Measurements from ENCODE around the gene PRTG.

The PRTG gene

DNA sequence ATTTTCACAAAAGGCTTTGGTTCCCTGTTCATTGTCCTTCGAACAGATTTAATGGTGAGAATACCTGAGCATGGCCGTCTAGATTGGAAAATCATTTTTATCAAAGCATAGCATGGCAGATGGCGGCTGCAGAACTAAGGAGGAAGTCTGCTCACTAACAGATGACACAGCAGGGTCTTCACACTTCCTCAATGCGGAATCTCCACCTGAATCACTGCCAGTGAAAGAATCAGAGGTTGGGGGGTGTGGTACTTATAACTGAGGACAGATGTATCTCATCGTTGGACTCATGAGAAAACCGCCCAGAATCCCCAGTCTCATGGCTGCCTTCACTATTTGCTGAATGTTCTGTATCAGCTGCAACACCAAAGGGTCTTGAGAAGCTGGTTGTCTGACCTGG lies 123.2 kb downstream of the PRTG start (continued):
- TF ChIP-seq, protein P1, sequence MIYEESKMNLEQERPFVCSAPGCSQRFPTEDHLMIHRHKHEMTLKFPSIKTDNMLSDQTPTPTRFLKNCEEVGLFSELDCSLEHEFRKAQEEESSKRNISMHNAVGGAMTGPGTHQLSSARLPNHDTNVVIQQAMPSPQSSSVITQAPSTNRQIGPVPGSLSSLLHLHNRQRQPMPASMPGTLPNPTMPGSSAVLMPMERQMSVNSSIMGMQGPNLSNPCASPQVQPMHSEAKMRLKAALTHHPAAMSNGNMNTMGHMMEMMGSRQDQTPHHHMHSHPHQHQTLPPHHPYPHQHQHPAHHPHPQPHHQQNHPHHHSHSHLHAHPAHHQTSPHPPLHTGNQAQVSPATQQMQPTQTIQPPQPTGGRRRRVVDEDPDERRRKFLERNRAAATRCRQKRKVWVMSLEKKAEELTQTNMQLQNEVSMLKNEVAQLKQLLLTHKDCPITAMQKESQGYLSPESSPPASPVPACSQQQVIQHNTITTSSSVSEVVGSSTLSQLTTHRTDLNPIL (CRISPR knock-in tag; IDR thresholded peaks at IDR 0.05; ENCODE audit: low read depth), result no peak
- TF ChIP-seq ZNF565 (CRISPR knock-in tag; conservative IDR thresholded peaks at IDR 0.05; ENCODE audit: low read depth), result no peak
- no peak for TF ChIP-seq ISL1 (CRISPR knock-in tag; IDR thresholded peaks at IDR 0.05)
- no peak for TF ChIP-seq TCF4 (CRISPR knock-in tag; IDR thresholded peaks at IDR 0.05; ENCODE audit: borderline replicate concordance)

GRCh38 chr15:55618387-55618786 lies 124.6 kb downstream of the PRTG start:
- no peak for ATAC-seq
- no peak for TF ChIP-seq ZC3H10 (CRISPR knock-in tag; IDR thresholded peaks at IDR 0.05)
- TF ChIP-seq RARB (CRISPR knock-in tag; IDR thresholded peaks at IDR 0.05), result no peak
- TF ChIP-seq CSDC2 (CRISPR knock-in tag; IDR thresholded peaks at IDR 0.05), result no peak
- no peak for TF ChIP-seq PPARA (CRISPR knock-in tag; IDR thresholded peaks at IDR 0.05; ENCODE audit: borderline replicate concordance)
- TF ChIP-seq TCF4 (CRISPR knock-in tag; IDR thresholded peaks at IDR 0.05; ENCODE audit: borderline replicate concordance), result no peak
- no peak for TF ChIP-seq ARNTL (CRISPR knock-in tag; IDR thresholded peaks at IDR 0.05; ENCODE audit: borderline replicate concordance, low read depth)

DNA sequence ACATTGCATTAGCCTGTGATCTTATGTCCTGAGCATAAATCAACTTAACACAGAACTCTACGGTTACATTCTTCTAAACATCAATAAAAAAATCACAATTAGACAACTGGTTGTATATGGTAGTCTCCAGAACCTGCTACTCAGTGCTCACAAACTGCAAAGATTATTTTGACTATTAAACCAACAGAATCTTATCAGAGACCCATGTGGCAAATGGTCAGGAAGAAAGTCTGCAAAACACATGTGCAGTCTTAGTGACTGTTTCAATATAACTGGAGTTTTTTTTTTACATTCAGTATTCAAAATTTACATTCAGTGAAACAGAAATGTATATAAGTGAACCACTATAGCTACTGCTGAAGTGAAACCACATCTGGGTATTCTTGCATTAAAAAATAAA lies 127.5 kb downstream of the PRTG start:
- TF ChIP-seq, protein P1 (CRISPR knock-in tag; IDR thresholded peaks at IDR 0.05; ENCODE audit: low read depth), result no peak
- TF ChIP-seq ISL1 (CRISPR knock-in tag; IDR thresholded peaks at IDR 0.05) (no peak), ZNF70 (CRISPR knock-in tag; IDR thresholded peaks at IDR 0.05) (no peak), TCF4 (CRISPR knock-in tag; IDR thresholded peaks at IDR 0.05; ENCODE audit: borderline replicate concordance) (peak; percentile 73)
- ATAC-seq, result no peak

- no peak for ATAC-seq
- TF ChIP-seq TOX (CRISPR knock-in tag; IDR thresholded peaks at IDR 0.05; ENCODE audit: borderline replicate concordance) (no peak), BACH2 (CRISPR knock-in tag; IDR thresholded peaks at IDR 0.05; ENCODE audit: borderline replicate concordance) (no peak), ISL1 (CRISPR knock-in tag; IDR thresholded peaks at IDR 0.05) (no peak), OSR1 (CRISPR knock-in tag; IDR thresholded peaks at IDR 0.05) (no peak), PATZ1 (CRISPR knock-in tag; IDR thresholded peaks at IDR 0.05; ENCODE audit: borderline replicate concordance) (no peak), TSHZ2 (CRISPR knock-in tag; IDR thresholded peaks at IDR 0.05) (no peak), PPARA (CRISPR knock-in tag; IDR thresholded peaks at IDR 0.05; ENCODE audit: borderline replicate concordance) (no peak), RARB (CRISPR knock-in tag; IDR thresholded peaks at IDR 0.05) (no peak)
- TF ChIP-seq, protein P2, sequence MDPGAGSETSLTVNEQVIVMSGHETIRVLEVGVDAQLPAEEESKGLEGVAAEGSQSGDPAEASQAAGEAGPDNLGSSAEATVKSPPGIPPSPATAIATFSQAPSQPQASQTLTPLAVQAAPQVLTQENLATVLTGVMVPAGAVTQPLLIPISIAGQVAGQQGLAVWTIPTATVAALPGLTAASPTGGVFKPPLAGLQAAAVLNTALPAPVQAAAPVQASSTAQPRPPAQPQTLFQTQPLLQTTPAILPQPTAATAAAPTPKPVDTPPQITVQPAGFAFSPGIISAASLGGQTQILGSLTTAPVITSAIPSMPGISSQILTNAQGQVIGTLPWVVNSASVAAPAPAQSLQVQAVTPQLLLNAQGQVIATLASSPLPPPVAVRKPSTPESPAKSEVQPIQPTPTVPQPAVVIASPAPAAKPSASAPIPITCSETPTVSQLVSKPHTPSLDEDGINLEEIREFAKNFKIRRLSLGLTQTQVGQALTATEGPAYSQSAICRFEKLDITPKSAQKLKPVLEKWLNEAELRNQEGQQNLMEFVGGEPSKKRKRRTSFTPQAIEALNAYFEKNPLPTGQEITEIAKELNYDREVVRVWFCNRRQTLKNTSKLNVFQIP (CRISPR knock-in tag; IDR thresholded peaks at IDR 0.05; ENCODE audit: borderline replicate concordance, low read depth), result no peak
Observed at GRCh38 chr15:55613727-55614126, 129.2 kb downstream of the PRTG start.

- TF ChIP-seq ZNF8 (CRISPR knock-in tag; IDR thresholded peaks at IDR 0.05) (peak; percentile 99), ARNTL (CRISPR knock-in tag; IDR thresholded peaks at IDR 0.05; ENCODE audit: borderline replicate concordance, low read depth) (no peak)
- ATAC-seq, result no peak
Observed at GRCh38 chr15:55606214-55606613, 136.7 kb downstream of the PRTG start.
